NCI-H82 (cell line): ENCODE data around the gene SLC15A5.
A peak's percentile ranks its signal among the peaks of the same experiment; 100 is the strongest.

ENCODE experiments used
- DNase-seq: peaks from one replicate; lab custom pipeline; 2025; lab: John Stamatoyannopoulos, UW

Gene SLC15A5

GRCh38 chr12:16277585-16277984, at the start of gene SLC15A5:
TSS of gene SLC15A5 (minus strand) at chr12:16277685. CDS start at chr12:16277685, 0 bp downstream.
- DNase-seq: no peak

GRCh38 chr12:16325426-16325825, 47.9 kb upstream of the SLC15A5 start:
- DNase-seq: no peak

GRCh38 chr12:16324772-16325171, 47.3 kb upstream of the SLC15A5 start:
- no peak for DNase-seq

- no peak for DNase-seq
These were observed 46.8 kb upstream of the SLC15A5 start for GRCh38 chr12:16324272-16324671.

- no peak for DNase-seq
These were observed 46.2 kb upstream of the SLC15A5 start for GRCh38 chr12:16323638-16324037.

GRCh38 chr12:16323010-16323409, 45.5 kb upstream of the SLC15A5 start:
- no peak for DNase-seq

GRCh38 chr12:16310934-16311333, 33.4 kb upstream of the SLC15A5 start:
- DNase-seq: no peak

GRCh38 chr12:16307856-16308475, 30.5 kb upstream of the SLC15A5 start:
- peak; percentile 61 for DNase-seq

- peak; percentile 96 for DNase-seq
These were observed 26.5 kb upstream of the SLC15A5 start for GRCh38 chr12:16303939-16304338.

- DNase-seq: no peak
These were observed 23.3 kb upstream of the SLC15A5 start for GRCh38 chr12:16300736-16301135.

GRCh38 chr12:16300122-16300521, 22.6 kb upstream of the SLC15A5 start:
- DNase-seq: no peak

- DNase-seq: no peak
These were observed 21.9 kb upstream of the SLC15A5 start for GRCh38 chr12:16299403-16299802.

- DNase-seq: no peak
These were observed 20.0 kb upstream of the SLC15A5 start for GRCh38 chr12:16297521-16297920.

- no peak for DNase-seq
These were observed 17.0 kb upstream of the SLC15A5 start for GRCh38 chr12:16294376-16294956.

GRCh38 chr12:16291032-16291431, 13.5 kb upstream of the SLC15A5 start:
- no peak for DNase-seq

- no peak for DNase-seq
These were observed 8.1 kb upstream of the SLC15A5 start for GRCh38 chr12:16285586-16285985.

GRCh38 chr12:16282978-16283377, 5.5 kb upstream of the SLC15A5 start:
- DNase-seq: no peak

GRCh38 chr12:16282081-16282480, 4.6 kb upstream of the SLC15A5 start:
- DNase-seq: no peak

GRCh38 chr12:16281157-16281556, 3.7 kb upstream of the SLC15A5 start:
- no peak for DNase-seq

GRCh38 chr12:16272222-16272621, 5.3 kb downstream of the SLC15A5 start:
- DNase-seq: no peak

- DNase-seq: peak; percentile 37
These were observed 6.4 kb downstream of the SLC15A5 start for GRCh38 chr12:16271062-16271461.

- no peak for DNase-seq
These were observed 7.5 kb downstream of the SLC15A5 start for GRCh38 chr12:16269946-16270345.

- DNase-seq: no peak
These were observed 11.4 kb downstream of the SLC15A5 start for GRCh38 chr12:16266085-16266484.

- DNase-seq: no peak
These were observed 15.5 kb downstream of the SLC15A5 start for GRCh38 chr12:16261944-16262475.
